Smooth muscle cell (in vitro differentiated cells): ENCODE measurements around the gene OTUD6A. TPM values are rescaled to one million over a fixed set of nuclear protein-coding genes. Genes with fewer than 3 reads are reported as not detected.

Source experiments
- DNase-seq: peaks from one replicate; lab custom pipeline; 2025; ENCODE audit not compliant: unreplicated experiment; lab: John Stamatoyannopoulos, UW
- H2AFZ ChIP-seq: fragments of 200-600 bp; sonication (generic); 2 replicates; pipeline ENCODE4 v1.6.0; 2016; ENCODE audit warnings: antibody characterized with exemption, low read depth, mild to moderate bottlenecking
- H3F3A ChIP-seq: fragments of 200-600 bp; sonication (generic); 2 replicates; pipeline ENCODE4 v1.6.0; 2017; ENCODE audit warnings: antibody characterized with exemption, low read depth
- H3K27ac ChIP-seq: fragments of 200-600 bp; sonication (generic); 2 replicates; pipeline ENCODE4 v1.5.1; 2016; ENCODE audit warnings: low read depth, mild to moderate bottlenecking
- H3K27me3 ChIP-seq: fragments of 200-600 bp; sonication (generic); 2 replicates; pipeline ENCODE4 v1.6.1; 2016; ENCODE audit warnings: low read depth, mild to moderate bottlenecking
- H3K36me3 ChIP-seq: fragments of 200-600 bp; sonication (generic); 2 replicates; pipeline ENCODE4 v1.5.1; 2016; ENCODE audit warnings: low read depth
- H3K4me1 ChIP-seq: fragments of 200-600 bp; sonication (generic); 2 replicates; pipeline ENCODE4 v1.5.1; 2016; ENCODE audit warnings: low read depth
- H3K4me2 ChIP-seq: fragments of 200-600 bp; sonication (generic); 2 replicates; pipeline ENCODE4 v1.6.0; 2016; ENCODE audit warnings: mild to moderate bottlenecking
- H3K4me3 ChIP-seq: fragments of 200-600 bp; sonication (generic); 2 replicates; pipeline ENCODE4 v1.5.1; 2016; ENCODE audit warnings: mild to moderate bottlenecking
- H3K79me2 ChIP-seq: fragments of 200-600 bp; sonication (generic); 2 replicates; pipeline ENCODE4 v1.6.0; 2016; ENCODE audit warnings: low read depth, mild to moderate bottlenecking
- H3K9ac ChIP-seq: fragments of 200-600 bp; sonication (generic); 2 replicates; pipeline ENCODE4 v1.6.0; 2016; ENCODE audit warnings: low read depth
- H3K9me3 ChIP-seq: fragments of 200-600 bp; sonication (generic); replicated peaks from 2 replicates; pipeline ENCODE4 v1.5.1; 2016; ENCODE audit warnings: low read depth
- H4K20me1 ChIP-seq: fragments of 200-600 bp; sonication (generic); 2 replicates; pipeline ENCODE4 v1.6.0; 2016; ENCODE audit warnings: low read depth
- CTCF ChIP-seq: fragments of 200-600 bp; sonication (generic); IDR thresholded peaks from 2 replicates; pipeline ENCODE4 v1.5.1; 2017; ENCODE audit warnings: borderline replicate concordance, mild to moderate bottlenecking, antibody characterized with exemption; ENCODE audit not compliant: insufficient read depth, poor library complexity, severe bottlenecking
- WGBS: methylation state at CpG from one replicate; pipeline ENCODE4 v1.1.7; 2016; ENCODE audit warnings: low lambda C conversion rate; 5-methylcytosine and 5-hydroxymethylcytosine counted together
- polyA plus RNA-seq: library from polyadenylated mRNA; unstranded; fragments of >200 nt; fragmentation: Nextera tagmentation; extraction: Ambion mirVana; gene quantifications from 2 replicates; pipeline ENCODE4 v1.2.1, GENCODE V29; 2016
- total RNA-seq: library from RNA; depleted of rRNA; stranded (reverse); fragments of >200 nt; gene quantifications from 2 replicates; pipeline ENCODE4 v1.2.3, GENCODE V29; 2014

OTUD6A gene
- total and polyA plus RNA-seq, 2 experiments from 2014 or later: not detected

GRCh38 chrX:70043685-70044084 lies 18.6 kb upstream of the OTUD6A start:
- no peak overlapping the region for H2AFZ ChIP-seq
- no peak for TF ChIP-seq CTCF
- H3K27ac ChIP-seq: no peak overlapping the region
- H3K79me2 ChIP-seq: no peaks in the 10 kb centered on the region
- no peaks in the 10 kb centered on the region for H3K9me3 ChIP-seq
- WGBS: 85% methylated on average over 9 of the region's 9 CpGs
- DNase-seq: no peak
- no peak overlapping the region for H3K4me3 ChIP-seq
- no peaks in the 10 kb centered on the region for H3K4me1 ChIP-seq
- H3K36me3 ChIP-seq: no peaks in the 10 kb centered on the region
- H4K20me1 ChIP-seq: no peaks in the 10 kb centered on the region
- no peaks in the 10 kb centered on the region for H3F3A ChIP-seq
- no peaks in the 10 kb centered on the region for H3K27me3 ChIP-seq
- no peak overlapping the region for H3K4me2 ChIP-seq
- H3K9ac ChIP-seq: no peak overlapping the region

GRCh38 chrX:70044541-70045245 lies 17.6 kb upstream of the OTUD6A start:
- Histone ChIP-seq H2AFZ (no peak overlapping the region), H3K27me3 (no peaks in the 10 kb centered on the region)
- no peak for DNase-seq

GRCh38 chrX:70046978-70047377 lies 15.3 kb upstream of the OTUD6A start:
- no peak overlapping the region for H3K27ac ChIP-seq
- DNase-seq: no peak

More at GRCh38 chrX:70044541-70045245, 17.6 kb upstream of the OTUD6A start:
- Histone ChIP-seq H3K4me2 (no peak overlapping the region), H3K9ac (no peak overlapping the region), H3K79me2 (no peaks in the 10 kb centered on the region), H3K4me3 (no peak overlapping the region), H3F3A (no peaks in the 10 kb centered on the region), H4K20me1 (no peaks in the 10 kb centered on the region), H3K4me1 (no peaks in the 10 kb centered on the region), H3K9me3 (no peaks in the 10 kb centered on the region), H3K36me3 (no peaks in the 10 kb centered on the region), H3K27ac (no peak overlapping the region)
- WGBS: 72% methylated on average over 4 of the region's 4 CpGs
- no peak for TF ChIP-seq CTCF

More at GRCh38 chrX:70046978-70047377, 15.3 kb upstream of the OTUD6A start:
- H3K4me1 ChIP-seq: no peaks in the 10 kb centered on the region
- no peak overlapping the region for H3K9ac ChIP-seq
- TF ChIP-seq CTCF: no peak
- no peaks in the 10 kb centered on the region for H3K36me3 ChIP-seq
- no peak overlapping the region for H3K4me3 ChIP-seq
- no peaks in the 10 kb centered on the region for H3K79me2 ChIP-seq
- no peak overlapping the region for H2AFZ ChIP-seq
- no peaks in the 10 kb centered on the region for H3K27me3 ChIP-seq
- no peaks in the 10 kb centered on the region for H4K20me1 ChIP-seq
- H3F3A ChIP-seq: no peaks in the 10 kb centered on the region
- no peaks in the 10 kb centered on the region for H3K9me3 ChIP-seq
- no peak overlapping the region for H3K4me2 ChIP-seq
